GM18520 (cell line): ENCODE measurements around the gene FOXL1.

Experiments
- ATAC-seq: cut with Tn5 transposase; IDR thresholded peaks from one replicate; pipeline ENCODE4 v1.9.1; 2021; ENCODE audit not compliant: unreplicated experiment

FOXL1 gene

DNA sequence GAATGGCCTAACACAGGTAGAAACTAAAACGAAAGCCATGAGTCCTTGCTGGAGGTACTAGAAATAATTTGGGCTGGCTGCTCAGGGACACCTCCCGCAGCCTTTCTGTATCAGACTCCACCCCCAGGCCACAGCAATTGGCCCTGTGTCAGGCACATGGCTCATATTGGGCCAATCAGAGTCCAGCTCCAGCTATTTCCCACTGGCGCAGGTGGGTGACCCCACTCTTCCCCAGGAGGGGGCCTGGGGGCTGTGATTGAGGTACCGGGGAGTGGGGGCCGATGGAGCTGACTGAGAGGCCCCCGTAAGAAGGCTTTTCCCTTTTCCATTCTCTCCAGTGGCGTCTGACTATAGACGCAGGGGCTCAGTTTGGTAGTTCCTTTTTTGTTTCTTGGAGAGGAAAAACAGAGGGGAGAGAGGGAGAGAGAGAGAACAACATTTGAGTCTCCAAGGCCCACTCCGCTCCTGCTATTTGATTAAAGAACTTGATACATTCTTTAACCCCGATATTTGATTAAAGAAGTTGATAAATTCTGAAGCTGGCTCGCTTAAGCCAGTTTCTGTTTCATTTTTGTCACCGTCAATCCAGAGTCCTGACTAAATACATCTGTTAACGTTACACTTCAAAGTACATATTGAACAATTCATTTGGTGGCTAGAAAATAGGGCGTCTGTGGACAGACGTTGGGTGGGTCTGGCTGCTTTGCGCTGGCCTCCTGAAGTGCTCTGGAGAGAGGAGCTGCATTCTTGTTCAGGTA, 26.3 kb downstream of the FOXL1 start:
- no peak for ATAC-seq

DNA sequence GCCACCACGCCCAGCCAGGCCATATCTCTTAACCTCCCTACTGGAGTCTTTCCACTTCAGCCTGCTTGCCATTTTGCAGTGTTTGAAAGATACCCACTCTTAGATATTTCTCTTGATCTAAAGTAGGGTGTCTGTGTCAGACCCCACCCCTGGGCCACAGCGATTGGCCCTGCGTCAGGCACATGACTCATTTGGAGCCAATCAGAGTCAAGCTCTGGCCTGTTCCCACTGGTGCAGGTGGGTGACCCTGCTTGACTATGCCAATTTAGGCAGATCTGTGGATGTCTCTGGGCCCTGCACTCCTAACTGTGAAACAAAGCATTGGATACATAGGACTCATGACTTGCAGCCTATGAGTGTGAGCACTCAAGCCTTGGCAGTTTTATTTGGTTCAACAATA, 27.6 kb downstream of the FOXL1 start:
- no peak for ATAC-seq

DNA sequence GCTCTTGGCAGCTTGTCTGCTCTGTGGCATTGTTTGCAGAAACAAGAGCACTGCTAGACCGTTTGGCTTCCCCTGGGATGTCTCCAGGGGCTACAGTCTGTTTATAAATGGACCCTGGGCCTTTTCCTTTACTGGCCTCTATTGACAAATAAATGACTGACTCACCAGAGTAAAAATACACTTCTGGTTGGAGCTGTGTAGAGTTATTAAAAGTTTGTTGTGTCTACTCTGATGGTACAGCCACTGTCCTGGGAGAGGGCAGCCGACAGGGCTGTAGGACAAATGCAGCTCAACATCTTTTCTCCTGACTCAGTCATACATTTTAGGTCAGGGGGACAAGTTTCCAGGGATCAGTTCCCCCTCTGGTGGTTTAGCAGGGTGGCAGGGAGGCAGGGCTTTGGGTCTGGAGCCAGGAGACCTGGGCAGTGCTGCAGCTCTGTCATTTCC, 30.0 kb downstream of the FOXL1 start:
- ATAC-seq: no peak

DNA sequence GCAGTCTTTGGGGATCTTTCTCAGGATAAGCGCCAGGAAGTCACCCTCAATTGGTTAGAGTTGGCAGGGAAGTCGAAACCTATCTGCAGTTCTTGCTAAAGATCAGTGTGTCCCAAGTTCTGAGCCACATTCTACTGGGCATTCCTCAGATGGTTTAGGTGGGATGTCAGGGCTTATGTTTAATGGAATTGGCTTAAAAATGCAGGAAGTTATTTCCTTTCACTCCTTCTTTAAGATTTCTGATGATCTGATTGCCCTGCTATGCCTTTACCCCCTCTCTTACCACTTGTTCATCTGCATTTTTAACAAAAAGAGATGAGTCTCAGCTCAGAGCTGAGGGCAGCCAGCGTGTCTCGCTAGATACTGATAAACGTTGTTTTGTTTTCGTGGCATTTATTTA, 30.8 kb downstream of the FOXL1 start:
- ATAC-seq: no peak

DNA sequence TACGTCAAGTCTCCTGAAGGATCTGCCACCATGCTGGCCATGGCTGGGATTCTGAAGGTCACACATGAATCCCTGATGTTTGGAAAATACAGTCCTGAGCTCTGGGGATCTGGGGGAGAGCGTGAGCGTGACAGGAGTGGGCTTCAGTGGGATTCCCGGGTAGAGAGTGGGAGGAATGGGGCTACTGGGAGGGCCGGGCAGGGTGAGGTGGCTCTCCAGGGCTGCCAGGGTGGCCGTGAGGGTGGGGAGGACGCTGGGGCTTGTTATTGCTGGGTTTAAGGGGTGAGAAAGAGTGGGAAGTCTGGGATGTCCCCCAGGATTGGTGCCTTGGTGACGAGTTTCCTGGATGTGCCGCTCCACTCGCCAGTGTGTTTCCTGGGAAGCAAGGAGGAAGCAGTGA, 31.3 kb downstream of the FOXL1 start:
- no peak for ATAC-seq

DNA sequence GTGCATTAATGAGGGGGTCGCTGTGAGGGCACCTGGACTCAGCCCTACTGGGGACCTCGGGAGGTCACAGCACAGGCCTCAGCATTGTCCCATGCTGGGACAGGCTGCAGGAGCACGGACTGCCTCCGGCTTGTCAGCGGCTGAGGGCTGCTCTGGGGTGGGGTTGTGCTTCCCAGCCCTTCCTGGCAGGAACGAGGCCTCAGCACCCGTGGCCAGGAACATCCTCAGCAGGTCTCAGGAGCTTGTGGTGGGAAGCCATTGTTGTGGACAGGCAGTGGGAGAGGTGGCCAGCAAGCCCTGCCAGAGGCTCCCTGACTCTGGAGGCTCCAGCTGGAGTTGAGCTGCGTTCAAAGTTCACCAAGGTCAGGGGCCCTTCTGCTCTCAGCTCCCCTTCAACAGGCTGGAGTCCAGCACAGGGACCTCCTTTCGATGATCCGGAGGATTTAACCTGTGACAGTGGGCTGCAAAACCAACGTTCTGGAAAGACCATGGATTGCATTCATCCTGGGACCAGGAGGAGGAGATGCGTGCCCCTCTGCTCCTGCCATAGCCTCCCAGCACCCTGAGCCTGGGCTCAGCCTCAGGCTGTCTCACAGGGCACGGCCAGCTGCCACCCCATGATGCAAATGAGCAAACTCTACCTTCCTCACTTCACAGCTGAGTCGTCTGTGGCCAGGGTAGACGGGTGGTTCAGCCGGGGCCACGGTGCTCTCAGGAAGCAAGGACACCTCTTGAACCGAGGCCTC, 32.6 kb downstream of the FOXL1 start:
- ATAC-seq: no peak

DNA sequence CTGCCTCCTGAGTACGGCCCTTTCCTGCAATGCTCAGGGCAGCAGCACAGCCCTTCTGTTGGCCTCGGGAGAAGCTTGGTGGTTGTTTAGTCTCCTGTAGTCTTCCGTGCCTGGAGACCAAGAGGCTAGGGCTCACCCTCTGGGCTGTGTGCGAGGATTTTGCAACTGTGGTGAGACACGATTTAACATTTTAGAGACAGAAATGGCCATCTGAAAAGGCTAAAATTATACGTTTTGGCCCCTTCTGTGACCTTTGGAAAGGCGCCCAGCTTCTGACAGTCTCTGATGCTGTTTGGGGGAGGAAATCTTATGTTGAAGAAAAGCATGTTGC, 33.1 kb downstream of the FOXL1 start:
- no peak for ATAC-seq

DNA sequence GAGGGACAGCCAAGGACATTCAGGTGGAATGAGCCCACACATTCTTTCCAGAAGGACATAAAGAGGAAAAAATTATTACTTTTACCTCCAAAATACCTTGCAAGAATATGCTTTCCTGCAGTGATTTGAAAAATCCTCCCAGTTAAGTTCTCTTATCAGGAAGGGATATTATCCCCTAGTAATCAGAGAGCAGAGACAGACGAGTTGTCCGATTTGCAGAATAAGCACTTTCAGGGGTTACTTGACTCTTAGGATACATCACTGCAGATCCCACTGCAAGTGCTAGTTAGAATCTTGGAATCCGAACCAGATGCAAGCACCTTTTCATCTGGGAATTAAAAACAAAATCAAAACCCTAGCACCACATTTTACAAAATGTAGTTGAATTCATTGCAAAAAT, 33.6 kb downstream of the FOXL1 start:
- no peak for ATAC-seq

DNA sequence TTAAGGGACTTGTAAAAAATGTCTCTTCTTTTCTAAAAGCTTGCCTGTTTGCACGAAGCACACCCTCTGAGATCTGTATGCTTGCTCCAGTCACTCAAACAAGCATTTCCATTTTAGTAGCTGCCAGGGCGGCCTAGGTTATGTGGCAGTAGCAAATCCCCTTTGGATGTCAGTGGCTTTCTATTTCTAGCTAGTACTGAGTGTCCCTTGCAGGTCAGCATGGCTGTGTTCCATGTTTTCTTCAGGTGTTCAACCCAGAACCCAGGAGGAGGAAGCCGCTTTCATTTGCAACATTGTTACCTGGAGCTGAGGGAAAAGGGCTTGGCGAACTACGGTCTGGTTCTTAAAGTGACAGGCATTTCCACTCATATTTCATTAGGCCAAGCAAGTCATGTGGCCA, 36.4 kb downstream of the FOXL1 start:
- no peak for ATAC-seq

DNA sequence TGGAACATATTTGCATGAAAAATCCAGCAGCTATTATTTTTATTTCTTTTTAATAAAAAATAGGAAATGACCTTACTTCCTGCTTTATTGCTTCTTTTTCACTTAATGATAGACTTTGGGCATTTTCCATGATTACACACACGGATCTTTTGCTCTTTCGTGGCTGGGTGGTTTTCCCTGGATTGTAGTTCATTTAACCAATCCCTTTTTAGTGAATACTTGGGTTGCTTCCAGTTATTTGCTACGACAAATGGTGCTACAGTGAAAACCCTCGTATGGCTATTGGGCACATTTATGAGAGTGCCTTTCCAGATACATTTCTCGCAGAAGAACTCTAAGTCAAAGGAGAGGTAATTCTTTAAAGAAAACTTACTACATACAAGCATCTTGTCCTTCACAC, 38.6 kb downstream of the FOXL1 start:
- no peak for ATAC-seq

DNA sequence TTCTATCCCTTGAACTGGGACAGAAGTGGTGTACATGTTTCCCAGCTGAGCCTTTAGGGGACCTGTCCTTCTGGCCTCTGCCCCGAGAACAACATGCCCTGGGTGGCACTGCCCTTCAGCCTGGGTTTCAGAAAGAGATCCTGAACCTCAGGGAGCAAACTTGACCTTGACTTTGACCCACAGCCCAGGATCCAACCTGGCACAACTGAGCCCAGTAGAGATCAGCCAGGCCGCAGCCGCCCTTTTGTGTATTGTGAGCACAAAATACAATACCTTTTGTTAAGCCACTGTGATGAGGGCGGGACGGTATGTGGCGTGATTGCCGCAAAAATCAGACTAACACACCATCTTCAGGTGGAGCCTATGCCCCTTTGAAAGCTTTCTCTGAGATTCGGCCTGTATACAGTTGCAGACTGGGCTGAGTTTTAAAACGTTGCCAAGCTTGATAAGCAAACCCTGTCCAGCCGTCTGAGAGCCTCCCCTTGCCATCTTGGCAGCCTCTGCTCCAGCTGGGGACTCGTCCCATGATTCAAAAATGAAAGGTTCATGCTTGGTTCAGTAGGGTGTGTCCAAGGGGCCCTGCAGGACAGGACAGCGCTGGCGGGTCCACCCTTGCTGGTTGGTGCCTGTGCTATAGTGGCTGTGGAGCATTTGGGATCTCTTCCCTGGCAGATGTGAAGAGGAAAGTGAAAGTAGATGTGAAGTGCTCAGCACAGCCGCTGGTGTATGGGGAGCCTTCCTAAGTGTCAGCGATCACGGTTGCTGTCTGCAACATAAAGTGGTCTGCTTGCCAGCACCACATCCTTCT, 40.3 kb downstream of the FOXL1 start:
- no peak for ATAC-seq

DNA sequence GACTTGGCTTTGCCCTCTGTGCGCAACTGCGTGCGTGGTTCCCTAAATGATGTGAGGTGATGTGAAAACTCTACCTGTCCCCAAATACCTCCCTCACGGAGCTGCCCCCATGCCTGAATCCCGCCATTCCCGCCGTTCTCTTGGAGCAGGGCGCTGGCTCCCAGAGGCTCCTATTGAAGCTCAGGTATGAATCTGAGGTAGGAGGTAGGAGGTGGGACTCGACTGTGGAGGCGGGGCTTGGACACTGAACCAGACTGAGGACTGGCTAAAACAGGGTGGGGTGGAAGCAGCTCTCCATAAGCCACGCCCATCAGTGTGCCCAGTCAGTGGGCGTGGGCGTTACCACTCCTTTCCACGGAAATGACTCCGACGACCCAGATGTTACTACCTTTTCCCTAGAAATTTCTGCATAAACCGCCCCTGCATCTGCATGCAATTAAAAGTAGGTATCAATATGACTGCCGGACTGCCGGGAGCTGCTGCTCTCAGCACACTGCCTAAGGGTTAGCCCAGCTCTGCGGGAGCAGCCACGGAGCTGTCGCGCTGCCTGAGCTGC, 41.0 kb downstream of the FOXL1 start:
- ATAC-seq: no peak

DNA sequence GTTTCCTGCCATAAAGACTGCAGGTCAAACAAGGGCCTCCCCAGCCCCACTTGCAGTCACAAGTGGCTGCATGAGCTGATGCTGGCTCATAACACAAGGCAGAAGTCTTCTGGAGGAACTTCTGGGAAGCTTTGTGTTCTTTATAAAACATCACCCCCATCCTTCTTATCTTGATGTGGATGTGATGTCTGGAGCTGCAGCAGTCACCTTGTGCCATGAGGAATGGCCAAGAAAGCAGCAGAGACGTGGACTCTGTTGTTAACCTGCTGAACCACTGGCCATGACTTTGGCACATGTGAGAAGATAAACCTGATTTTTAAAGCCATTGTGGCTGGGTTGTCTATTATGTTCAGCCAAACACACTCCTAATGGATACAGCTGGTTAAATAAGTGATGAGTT, 41.8 kb downstream of the FOXL1 start:
- ATAC-seq: no peak

DNA sequence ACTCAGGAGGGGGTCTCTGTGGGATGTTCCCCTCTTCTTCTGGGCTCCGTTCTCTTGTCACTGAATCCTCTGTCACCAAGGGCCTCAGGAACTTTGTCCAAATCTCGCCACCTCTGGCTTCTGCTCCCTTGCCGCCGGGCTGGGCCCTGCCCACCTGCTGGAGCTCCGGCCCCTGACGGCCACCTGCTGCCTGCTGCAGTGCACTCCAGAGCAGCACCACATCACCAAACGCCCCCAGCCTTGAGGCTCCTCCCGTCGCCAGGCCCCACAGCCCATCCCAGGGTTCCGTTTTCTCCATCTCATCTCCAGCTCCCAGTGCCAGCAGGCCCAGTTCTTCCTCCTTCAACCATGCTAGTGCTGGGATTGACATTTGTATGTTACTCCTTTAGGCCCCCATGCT, 43.6 kb downstream of the FOXL1 start:
- ATAC-seq: no peak

DNA sequence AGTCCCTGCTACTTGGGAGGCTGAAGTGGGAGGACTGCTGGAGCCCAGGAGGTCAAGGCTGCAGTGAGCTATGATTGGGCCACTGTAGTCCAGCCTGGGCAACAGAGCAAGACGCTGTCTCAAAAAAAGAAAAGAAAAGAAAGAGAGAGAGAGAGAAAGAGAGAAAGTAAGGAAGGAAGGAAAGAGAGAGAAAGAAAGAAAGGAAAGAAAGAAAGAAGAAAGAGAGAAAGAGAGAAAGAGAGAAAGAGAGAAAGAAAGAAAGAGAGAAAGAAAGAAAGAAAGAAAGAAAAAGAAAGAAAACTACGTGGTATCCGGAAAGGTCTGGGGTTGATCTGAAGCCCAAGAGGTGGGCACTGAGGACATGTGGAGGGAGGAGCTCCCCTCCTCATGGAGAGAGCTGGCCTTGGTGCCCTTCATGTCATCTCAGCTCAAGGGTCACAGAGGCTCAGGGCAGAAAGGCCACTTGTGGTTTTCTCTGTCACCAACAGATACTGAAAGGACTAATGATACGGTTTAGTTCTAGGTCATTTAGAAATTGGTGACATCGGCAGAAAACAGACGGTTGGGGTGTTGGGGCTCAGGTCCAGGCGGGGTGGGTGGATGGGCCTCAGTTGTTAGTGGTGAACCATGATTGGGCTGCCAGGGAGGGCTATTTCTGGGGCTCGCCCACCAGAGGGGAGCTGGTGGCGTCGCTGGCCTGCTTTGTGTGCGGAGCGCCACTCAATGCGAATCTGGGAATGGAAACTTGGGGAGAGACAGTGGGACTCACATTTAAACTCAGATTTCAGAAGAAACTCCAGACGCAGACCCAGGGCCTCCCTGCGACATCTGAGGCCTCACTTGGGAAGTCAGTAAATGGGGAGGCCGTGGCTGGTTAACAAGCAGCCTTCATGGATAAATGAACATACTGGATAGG, 44.6 kb downstream of the FOXL1 start:
- ATAC-seq: no peak

DNA sequence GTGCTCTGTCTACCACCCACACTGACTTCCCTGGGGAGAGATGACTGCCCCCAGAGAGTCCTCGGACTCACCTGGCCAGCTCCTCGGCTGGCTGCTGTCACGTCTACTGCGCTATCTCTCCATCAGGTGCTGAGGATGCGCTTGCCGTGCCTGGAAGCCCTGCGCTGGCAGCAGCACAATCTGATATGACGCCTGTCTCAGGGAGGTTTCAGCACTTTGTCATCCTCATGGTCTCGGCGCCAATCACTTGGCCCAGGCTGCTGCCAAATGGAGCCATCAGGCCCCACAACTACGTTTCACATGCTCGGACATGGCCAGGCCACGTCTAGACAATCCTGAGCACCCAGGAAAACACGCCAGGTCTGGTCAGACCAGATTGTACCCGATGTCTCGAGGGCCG, 46.7 kb downstream of the FOXL1 start:
- ATAC-seq: no peak

DNA sequence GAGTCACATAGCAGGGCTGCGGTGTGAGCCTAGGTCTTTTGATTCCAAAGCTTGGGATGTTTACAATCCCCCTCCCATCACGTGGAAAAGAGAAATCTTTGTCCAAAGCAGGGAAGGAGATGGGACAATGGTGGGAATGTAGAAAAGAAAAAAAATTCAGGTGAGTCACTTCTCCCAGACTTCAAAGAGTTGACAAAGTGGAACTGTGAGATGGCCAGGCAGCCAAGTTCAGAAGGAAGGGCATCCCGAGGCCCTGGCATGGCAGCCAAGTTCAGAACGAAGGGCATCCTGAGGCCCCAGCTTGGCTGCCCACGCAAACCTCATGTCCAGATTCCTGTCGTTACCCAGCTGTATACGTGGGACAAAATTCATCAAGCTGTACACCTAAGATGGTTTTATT, 47.5 kb downstream of the FOXL1 start:
- no peak for ATAC-seq

DNA sequence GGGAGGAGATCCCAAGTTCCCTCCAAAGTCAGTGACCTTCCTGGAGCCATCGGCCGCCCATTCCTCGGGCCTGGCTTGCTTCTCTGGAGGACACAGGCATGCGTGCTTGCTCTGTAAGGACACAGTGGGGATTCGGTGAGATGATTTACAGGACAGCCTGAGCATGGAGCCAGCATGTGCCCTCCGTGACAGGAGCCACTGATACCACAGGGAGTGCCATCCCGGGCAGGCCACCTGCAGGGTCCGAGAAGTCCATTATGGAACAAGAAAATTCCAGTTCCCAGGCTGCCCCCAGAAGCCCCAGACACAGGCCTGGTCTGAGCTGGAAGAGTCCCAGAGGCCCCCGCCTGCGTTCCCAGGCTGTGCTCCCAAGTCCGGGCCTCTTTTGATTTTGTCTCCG, 47.9 kb downstream of the FOXL1 start:
- ATAC-seq: no peak

DNA sequence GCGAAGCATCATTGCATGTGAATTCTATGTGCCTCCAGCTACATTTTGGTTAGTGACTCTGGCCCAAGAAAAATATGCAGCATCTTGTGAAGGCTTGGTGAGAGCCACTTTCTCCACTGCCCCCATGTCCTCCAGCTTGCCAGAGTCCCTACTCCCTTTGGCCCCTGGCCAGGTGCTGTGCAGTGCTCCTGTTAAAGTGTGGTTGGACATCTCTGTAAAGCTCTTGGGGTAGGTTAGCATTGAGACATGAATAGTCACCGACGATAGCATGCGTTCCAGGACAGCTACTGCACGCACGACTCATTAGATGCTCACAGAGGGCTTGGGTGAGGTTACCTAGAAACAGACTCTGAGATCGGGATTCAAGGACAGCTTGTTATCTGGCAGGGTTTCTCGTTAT, 48.6 kb downstream of the FOXL1 start:
- no peak for ATAC-seq

DNA sequence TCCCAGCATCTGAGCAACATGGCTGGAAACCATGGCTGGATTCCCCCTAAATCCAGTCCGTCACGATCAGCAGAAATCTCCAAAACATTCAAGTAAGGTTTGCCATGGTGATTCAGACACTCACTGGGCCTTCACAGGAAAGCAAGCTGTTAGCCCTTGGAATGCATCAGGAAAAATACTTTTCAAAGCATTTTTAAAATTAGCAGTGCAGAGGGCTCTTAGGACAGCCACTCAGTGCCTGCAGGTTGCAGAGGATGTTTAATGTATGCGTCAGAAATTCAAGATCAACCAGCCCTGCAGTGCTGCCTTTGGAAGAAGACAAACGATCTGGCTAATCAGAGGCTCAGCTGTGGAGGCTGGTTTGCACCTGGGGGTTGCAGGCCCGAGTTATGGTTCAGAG, 50.3 kb downstream of the FOXL1 start:
- no peak for ATAC-seq

DNA sequence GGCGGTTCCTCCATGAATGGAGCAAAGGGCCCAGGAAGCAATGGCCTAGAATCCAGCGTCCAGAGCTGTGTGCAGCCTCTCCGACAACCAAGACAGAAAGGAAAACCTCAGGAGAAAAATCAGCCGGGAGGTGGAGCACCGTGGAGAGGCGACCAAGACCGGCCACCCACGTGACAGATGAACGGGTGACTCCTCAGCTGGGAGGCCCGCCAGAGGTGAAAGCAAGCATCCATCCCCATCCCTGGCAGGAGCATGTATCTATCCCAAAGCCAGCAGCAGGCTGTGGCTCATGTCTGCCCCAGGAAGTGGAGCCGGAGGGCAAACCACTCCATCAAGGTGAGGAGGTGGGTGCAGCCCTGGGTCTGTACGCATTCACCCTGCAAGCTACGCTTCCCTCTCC, 52.1 kb downstream of the FOXL1 start:
- ATAC-seq: no peak
